NCI-H526 (cell line): ENCODE results near the gene PTPRQ.
A peak's percentile ranks its signal among the peaks of the same experiment; 100 is the strongest.

Experiments
- DNase-seq, 2 experiments: peaks; one replicate each; lab custom pipeline; 2025; lab: John Stamatoyannopoulos, UW

PTPRQ gene

DNA sequence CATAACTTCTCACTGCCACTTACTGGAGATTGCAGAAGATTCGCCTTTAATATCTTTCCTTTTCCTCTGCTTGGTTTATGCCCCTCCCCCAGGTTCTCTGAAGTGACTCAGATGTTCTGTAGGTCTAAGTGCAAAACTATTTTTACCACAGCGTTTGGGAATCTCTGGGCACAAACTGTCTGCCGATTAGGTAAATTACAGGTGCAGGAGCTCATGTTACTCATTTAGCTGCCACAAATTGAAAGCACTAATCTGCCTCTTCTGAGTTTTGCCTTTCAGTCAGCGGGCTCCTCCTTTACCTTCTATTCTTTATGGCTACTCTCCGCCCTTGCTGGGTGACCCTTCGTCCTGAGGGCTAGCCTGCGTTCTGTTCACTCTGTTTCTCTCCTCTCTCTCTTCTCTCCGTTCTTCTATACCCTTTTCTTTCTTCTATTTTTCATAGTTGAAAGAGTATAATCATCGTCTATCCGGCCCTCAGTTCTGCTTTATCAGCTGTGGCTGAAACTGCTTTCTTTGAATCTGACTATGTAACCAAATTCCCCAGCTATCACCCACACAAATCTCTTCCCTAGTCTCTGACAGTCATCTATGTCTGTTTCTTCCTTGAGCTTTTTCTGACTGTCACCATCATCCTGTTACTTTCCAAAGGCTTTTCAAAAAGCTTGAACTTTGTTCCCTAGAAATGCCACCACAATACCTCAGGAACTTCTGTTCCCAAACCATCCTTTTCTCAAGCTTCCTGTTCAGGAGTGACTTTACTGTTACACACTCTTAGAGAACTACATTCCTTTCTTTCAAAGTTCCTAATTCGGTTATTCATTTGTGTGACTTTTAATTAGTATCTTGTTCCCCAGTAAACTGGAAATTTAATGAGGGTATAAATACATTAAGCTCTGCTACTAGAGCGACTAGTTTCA is 259.1 kb downstream of the PTPRQ start:
- DNase-seq = peak; percentile 4 to 52

GRCh38 chr12:80704420-80704819 is 260.4 kb downstream of the PTPRQ start:
- no peak for DNase-seq

GRCh38 chr12:80707126-80707829 is 263.2 kb downstream of the PTPRQ start, which contains the start of gene MYF6:
TSS of gene MYF6 (plus strand) at chr12:80707634. CDS start at chr12:80707720, 86 bp downstream.
- no peak for DNase-seq

DNA sequence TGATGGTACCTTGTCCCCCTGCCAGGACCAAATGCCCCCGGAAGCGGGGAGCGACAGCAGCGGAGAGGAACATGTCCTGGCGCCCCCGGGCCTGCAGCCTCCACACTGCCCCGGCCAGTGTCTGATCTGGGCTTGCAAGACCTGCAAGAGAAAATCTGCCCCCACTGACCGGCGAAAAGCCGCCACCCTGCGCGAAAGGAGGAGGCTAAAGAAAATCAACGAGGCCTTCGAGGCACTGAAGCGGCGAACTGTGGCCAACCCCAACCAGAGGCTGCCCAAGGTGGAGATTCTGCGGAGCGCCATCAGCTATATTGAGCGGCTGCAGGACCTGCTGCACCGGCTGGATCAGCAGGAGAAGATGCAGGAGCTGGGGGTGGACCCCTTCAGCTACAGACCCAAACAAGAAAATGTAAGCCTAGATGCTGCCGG is 263.8 kb downstream of the PTPRQ start:
- DNase-seq = no peak

GRCh38 chr12:80708259-80708974 is 264.4 kb downstream of the PTPRQ start:
- DNase-seq = no peak

DNA sequence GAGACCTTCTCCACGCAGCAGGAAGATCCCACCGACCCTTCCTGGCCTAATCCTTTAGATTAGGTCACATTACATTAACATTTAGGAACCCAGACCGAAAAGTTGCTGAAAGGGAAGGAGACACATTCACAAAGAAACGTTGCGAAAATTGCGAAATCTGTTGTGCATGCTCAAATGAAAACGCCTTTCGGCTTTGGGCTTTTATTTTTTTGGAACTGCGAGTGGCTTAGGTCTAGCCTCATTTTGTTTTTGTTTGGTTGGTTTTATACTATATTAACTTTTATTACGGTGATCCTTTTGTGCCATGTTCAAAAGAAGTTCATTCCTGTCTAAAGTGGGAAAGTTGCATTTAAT is 264.9 kb downstream of the PTPRQ start:
- no peak for DNase-seq

GRCh38 chr12:80709811-80710726 is 266.0 kb downstream of the PTPRQ start:
- DNase-seq = peak in 1 of 2 experiments; percentile 4

- DNase-seq = no peak
Observed at GRCh38 chr12:80710727-80711449, 266.9 kb downstream of the PTPRQ start.

- DNase-seq = no peak
Observed at GRCh38 chr12:80711866-80712265, 267.8 kb downstream of the PTPRQ start.

- DNase-seq = no peak
Observed at GRCh38 chr12:80712866-80713265, 268.8 kb downstream of the PTPRQ start.

DNA sequence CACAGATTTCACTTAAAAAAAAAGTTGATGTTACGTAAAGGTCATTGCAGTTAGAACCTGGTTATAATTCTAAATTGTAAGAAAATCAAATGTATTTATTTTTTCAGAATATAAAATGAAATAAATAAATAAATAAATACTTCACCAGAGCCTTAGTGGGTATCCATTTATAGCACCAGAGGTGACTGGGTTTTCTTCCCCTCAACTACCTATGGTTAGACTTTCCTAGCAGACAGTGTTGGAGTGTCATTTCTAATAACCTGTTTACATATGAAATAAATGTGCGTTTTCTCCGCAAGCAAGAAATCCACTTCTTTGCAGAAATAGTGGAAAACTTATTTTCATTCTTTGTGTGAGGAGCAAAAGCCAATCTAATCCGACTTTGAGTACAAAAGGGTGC is 269.4 kb downstream of the PTPRQ start:
- no peak for DNase-seq

DNA sequence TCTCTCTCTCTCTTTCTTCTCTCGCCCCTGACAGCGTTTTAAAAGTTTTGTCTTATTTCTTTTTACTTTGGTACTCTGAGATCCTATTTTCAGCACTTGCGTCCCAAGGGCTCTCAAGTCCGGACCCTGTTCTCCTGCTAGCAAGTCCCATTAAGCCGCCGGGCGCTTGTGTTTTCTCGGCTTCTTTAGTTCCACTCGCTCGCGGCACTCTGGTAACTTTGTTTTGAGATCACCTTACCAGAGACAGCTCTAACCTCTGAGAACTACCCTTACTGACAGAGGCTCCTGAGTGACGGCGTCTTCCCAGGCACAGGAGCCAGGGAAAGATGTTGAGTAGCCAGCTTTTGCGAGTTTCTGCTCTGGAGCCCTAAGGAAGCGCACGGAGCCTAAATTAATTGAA is 270.0 kb downstream of the PTPRQ start:
- no peak for DNase-seq

GRCh38 chr12:80714846-80715245 is 270.8 kb downstream of the PTPRQ start:
- DNase-seq = no peak

GRCh38 chr12:80715713-80716249 is 271.7 kb downstream of the PTPRQ start:
- no peak for DNase-seq

- no peak for DNase-seq
Observed at GRCh38 chr12:80716696-80717469, 272.8 kb downstream of the PTPRQ start, which contains the start of gene MYF5. TSS of gene MYF5 (plus strand) at chr12:80716912. CDS start at chr12:80717064, 152 bp downstream.

- no peak for DNase-seq
Observed at GRCh38 chr12:80717856-80718255, 273.8 kb downstream of the PTPRQ start.

GRCh38 chr12:80720516-80720915 is 276.5 kb downstream of the PTPRQ start:
- DNase-seq = no peak

- no peak for DNase-seq
Observed at GRCh38 chr12:80721326-80721725, 277.3 kb downstream of the PTPRQ start.
